GM19240 (cell line): ENCODE data around the gene CEP162.
"Not testable (repeated sequence)": the region's sequence is repeated elsewhere in the genome, so short reads cannot be mapped to it uniquely, and the experiment has no call there.

Experiments used
- DNase-seq: peaks from one replicate; pipeline ENCODE4 v3.0.0; 2011; ENCODE audit warnings: low spot score; ENCODE audit not compliant: insufficient read length

The CEP162 gene

DNA sequence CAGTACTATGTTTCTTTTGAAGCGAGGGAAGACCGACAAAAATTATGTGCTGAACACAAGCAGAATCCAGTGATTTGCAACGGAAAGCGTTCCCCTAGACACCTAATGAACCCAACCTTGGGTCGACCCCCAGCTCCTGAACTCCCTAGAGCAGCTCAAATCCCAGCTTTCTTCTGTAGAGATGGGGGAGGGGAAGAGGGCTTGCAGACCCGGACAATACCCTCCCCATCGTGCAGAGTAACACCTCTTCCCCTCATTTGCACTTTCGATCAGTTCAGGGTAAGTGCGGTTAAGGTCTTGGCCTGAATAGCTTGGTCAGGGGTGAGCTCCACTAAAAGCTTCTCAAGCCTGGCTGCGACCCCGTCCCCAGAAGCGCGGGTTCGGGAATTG, 404 bp downstream of the CEP162 start:
- DNase-seq = no peak

- no peak for DNase-seq
These were observed 3.2 kb downstream of the CEP162 start for GRCh38 chr6:84224251-84224650.

GRCh38 chr6:84223608-84224007, 3.8 kb downstream of the CEP162 start:
- DNase-seq = not testable (repeated sequence)

DNA sequence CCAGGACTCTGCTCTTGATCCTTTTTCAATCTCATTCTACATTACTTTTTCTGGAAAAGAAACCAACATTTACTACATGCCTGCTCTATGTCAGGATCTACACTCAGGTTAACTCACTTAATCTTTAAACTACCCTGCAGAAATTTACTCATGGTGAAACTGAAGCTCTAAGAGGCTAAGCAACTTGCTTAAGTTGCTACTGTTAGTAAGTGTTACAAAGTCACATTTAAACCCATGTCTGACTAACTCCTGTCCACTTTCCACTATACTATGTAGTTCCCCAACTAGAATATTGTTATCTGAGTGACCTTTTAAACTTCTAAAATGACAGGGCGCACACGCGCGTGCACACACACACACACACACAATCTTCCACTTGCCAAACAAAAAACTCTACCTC, 5.0 kb downstream of the CEP162 start:
- no peak for DNase-seq

GRCh38 chr6:84220809-84221409, 6.5 kb downstream of the CEP162 start:
- DNase-seq = no peak

GRCh38 chr6:84218091-84218490, 9.4 kb downstream of the CEP162 start:
- no peak for DNase-seq

- DNase-seq = no peak
These were observed 14.2 kb downstream of the CEP162 start for GRCh38 chr6:84213217-84213616.

- no peak for DNase-seq
These were observed 23.4 kb downstream of the CEP162 start for GRCh38 chr6:84204011-84204410.

DNA sequence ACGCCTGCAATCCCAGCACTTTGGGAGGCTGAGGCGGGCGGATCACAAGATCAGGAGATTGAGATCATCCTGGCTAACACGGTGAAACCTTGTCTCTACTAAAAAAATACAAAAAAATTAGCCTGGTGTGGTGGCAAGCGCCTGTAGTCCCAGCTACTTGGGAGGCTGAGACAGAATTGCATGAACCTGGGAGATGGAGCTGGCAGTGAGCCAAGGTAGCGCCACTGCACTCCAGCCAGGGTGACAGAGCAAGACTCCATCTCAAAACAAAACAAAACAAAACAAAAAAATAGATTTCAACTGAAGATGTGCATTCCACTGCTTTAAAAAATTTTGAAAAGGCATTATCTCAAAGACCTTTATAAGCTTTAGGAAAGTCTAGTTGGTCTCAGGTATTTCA, 27.5 kb downstream of the CEP162 start:
- not testable (repeated sequence) for DNase-seq

DNA sequence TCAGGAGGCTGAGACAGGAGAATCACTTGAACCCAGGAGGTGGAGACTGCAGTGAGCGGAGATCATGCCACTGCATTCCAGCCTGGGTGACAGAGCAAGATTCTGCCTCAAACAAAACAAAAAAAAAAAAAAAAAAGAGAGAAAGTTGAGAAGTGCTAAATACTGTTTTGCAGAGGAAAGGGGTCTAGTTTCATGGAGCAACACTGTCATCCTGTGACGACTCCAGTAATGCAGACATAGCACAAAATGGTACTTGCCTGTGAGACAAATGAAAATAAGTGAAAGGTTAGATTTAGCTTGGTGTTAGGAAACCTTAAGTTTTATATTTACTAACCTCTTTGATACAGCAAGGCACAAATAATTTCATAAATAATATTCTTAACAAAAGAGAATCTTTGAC, 29.7 kb downstream of the CEP162 start:
- DNase-seq = no peak

DNA sequence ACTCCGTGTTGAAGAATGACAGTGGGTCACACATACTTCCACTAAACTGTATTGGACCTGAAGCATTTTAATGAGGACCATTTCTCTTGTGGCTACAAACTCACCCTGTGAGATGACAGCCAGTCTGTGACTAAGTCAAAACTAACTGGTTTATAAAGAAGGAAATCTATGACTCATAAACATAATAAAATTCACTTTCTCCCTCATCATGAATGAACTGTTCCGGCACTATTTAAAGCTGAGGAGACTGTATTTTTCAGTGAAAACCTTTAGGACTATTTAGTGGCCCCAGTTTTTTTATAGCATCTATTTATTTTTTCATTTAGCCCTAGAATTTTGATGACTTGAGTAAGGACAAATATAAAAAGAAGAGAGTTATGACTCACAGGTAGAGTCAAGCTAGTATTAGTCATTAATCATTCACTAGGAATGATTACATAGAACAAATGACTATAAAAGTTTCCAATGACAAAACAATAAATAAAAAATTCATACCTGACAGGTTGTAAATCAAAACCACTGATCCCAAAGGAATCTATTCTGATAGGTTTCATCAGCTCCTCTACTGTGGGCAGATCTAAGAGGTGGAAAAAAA, 34.2 kb downstream of the CEP162 start:
- no peak for DNase-seq

DNA sequence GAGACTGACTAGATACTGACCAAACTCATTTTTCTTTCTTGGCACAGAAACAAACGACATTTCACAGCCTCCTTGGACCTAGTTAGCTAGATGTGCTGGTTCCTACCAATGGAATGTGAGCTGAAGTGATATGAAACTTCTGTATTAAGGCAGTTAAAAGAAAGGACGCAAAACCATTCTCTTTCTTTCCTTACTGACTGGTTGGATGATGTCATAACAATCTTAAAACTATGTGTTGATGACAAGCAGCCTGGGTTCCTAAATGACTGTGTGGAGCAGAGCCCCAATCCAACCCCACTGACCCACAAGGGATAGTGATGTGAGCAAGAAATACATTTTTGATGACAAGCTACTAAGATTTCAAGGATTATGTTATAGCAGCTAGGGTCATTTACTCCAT, 35.6 kb downstream of the CEP162 start:
- DNase-seq = no peak

- not testable (repeated sequence) for DNase-seq
These were observed 38.1 kb downstream of the CEP162 start for GRCh38 chr6:84189356-84189755.

GRCh38 chr6:84183430-84183829, 44.0 kb downstream of the CEP162 start:
- no peak for DNase-seq

DNA sequence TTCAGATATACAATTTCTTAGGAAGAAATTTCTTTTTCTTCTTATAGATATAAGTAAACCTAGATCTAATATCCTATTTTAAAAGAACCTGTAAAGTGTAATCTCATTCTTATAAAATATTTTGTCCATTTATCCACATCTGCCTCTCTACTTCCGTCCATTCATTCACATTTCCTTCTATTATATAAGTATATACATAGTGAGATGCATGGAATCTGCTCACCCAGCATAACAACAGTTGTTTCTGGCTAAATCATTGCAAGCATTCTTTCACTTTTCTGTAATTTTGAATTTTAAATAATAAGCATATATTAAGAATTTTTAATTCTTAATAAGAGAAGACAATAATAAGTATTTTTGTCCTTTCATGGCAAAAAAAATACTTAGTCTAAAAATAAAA, 45.4 kb downstream of the CEP162 start:
- DNase-seq = no peak

DNA sequence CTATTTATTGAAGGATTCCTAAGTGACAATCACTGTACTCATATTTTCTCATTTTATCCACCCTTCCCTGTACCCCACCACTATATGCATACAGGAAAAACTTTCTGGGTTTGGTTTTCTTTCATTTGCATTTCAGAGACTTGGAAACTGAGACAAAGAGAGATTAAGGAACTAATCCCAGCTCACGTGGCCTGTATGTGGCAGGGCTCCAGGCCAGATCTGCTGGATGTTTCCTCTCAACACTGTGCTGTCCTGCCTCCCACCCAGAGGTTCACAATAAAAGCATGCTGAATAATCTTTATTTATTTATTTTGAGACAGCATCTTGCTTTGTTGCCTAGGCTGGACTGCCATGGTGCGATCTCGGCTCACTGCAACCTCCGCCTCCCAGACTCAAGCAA, 50.2 kb downstream of the CEP162 start:
- no peak for DNase-seq

- DNase-seq = no peak
These were observed 54.9 kb downstream of the CEP162 start for GRCh38 chr6:84172574-84172973.

GRCh38 chr6:84172080-84172479, 55.4 kb downstream of the CEP162 start:
- DNase-seq = no peak

DNA sequence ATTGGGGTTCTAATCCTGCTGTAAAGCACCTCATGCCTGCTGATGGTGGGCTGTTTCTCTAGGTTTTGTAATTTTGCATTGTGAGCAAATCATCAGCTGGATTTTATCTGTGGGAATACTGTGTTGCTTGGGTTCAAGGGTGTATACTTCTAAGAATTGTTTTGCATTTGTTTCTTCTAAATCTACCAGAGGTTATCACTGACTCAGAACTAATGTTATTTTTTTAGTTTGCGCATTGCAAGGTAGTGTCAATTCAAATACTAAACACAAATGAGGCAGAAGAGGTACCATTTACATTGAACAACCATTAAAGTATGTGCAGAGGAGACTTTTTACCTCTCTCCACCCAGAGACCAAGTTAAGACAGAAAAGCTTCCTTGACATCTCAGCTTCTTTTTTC, 60.0 kb downstream of the CEP162 start:
- DNase-seq = no peak

DNA sequence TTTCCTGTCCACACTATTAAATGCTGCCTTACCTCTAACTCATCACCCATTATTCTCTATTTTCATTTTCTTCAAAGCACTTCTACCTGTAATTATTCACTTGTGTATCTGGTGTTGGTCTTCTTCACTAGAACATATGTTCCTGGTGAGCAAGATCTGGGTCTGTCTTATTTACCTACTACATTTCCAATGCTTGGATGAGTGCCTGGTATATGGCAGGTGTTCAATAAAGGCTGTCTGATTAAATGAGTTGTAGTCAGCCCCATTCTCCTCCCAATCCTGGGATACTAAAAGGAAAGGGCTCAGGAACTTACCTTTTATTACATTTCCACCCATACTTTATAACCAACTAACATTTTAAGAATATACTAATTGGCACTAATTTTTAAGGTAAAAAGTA, 61.0 kb downstream of the CEP162 start:
- DNase-seq = no peak

DNA sequence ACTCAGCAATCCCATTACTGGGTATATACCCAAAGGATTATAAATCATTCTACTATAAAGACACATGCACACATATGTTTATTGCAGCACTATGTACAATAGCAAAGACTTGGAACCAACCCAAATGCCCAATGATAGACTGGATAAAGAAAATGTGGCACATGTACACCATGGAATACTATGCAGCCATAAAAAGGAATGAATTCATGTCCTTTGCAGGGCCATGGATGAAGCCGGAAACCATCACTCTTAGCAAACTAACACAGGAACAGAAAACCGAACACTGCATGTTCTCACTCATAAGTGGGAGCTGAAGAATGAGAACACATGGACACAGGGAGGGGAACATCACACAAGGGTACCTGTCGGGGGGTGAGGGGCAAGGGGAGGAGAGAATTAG, 63.1 kb downstream of the CEP162 start:
- not testable (repeated sequence) for DNase-seq

- DNase-seq = no peak
These were observed 66.3 kb downstream of the CEP162 start for GRCh38 chr6:84161190-84161589.

DNA sequence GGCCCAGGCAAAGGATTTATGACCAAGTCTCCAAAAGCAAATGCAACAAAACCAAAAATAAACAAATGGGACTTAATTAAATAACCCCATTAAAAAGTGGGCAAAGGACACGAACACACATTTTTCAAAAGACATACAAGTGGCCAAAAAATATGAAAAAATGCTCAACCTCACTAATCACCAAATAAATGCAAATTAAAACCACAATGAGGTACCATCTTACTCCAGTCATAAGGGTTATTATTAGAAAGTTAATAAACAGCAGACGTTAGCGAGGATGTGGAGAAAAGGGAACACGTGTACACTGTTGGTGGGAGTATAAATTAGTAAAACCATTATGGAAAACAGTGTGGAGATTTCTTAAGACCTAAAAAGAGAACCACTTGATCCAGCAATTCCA, 71.1 kb downstream of the CEP162 start:
- DNase-seq = no peak

GRCh38 chr6:84151669-84152068, 75.8 kb downstream of the CEP162 start:
- DNase-seq = no peak
